H1 (cell line): ENCODE results near the gene PXDN. TPM values are rescaled to one million over a fixed set of nuclear protein-coding genes. Genes with fewer than 3 reads are reported as not detected.

Experiments used
- CTCF ChIA-PET: fragments of 300-600 bp; sonication (Branson Sonifier 250); formaldehyde crosslinking; loops from one replicate; lab custom pipeline; 2021; ENCODE audit not compliant: partially characterized antibody; lab: Charles Lee
- POLR2A ChIA-PET: fragments of 300-600 bp; sonication (Branson Sonifier 250); formaldehyde crosslinking; loops from one replicate; lab custom pipeline; 2021; ENCODE audit warnings: inconsistent platforms; ENCODE audit not compliant: partially characterized antibody; lab: Charles Lee
- DNase-seq, 2 experiments: peaks; one replicate each; pipeline versions ENCODE4 v3.0.0 to v3.0.0-alpha.2; 2010 to 2022; ENCODE audit warnings: low spot score in 2 of 2, low read depth in 1 of 2, mixed read lengths in 1 of 2
- FAIRE-seq: peaks from 2 replicates; lab custom pipeline; 2011; peaks lifted over from hg19 to GRCh38; lab: Jason Lieb, UNC
- H2AFZ ChIP-seq: 2 replicates; pipeline ENCODE4 v1.8.1; 2012; ENCODE audit warnings: low read length, inconsistent platforms
- H2AK5ac ChIP-seq: 2 replicates; pipeline ENCODE4 v1.6.1; 2013; ENCODE audit warnings: low read depth, low read length
- H2BK120ac ChIP-seq: replicated peaks from 2 replicates; pipeline ENCODE3; 2013; ENCODE audit warnings: low read depth, low read length, inconsistent platforms
- H2BK12ac ChIP-seq: 2 replicates; pipeline ENCODE4 v1.6.1; 2013; ENCODE audit warnings: low read depth, low read length
- H2BK15ac ChIP-seq: 2 replicates; pipeline ENCODE4 v1.6.1; 2013; ENCODE audit warnings: low read length
- H2BK20ac ChIP-seq: 2 replicates; pipeline ENCODE4 v1.6.1; 2013; ENCODE audit warnings: low read length
- H2BK5ac ChIP-seq: 2 replicates; pipeline ENCODE4 v1.6.1; 2013; ENCODE audit warnings: low read depth, low read length
- H3K14ac ChIP-seq: 2 replicates; pipeline ENCODE4 v1.6.1; 2013; ENCODE audit warnings: inconsistent platforms; ENCODE audit not compliant: insufficient read length
- H3K18ac ChIP-seq: 2 replicates; pipeline ENCODE4 v1.6.1; 2013; ENCODE audit warnings: low read length; ENCODE audit errors: extremely low read depth
- H3K23ac ChIP-seq: 2 replicates; pipeline ENCODE4 v1.6.1; 2013; ENCODE audit warnings: inconsistent platforms; ENCODE audit not compliant: insufficient read length
- H3K23me2 ChIP-seq: 2 replicates; pipeline ENCODE4 v1.6.1; 2013; ENCODE audit warnings: low read depth, low read length
- H3K27ac ChIP-seq: 2 replicates; pipeline ENCODE4 v1.6.1; 2011; ENCODE audit warnings: low read depth, low read length, inconsistent platforms
- H3K27me3 ChIP-seq, 4 experiments: replicated peaks in 1 of 4; 1 replicate in 1 of 4; 2 replicates in 3 of 4; pipeline versions ENCODE4 v1.6.1 to v1.8.1; 2011 to 2013; ENCODE audit warnings: low read length in 3 of 4, mild to moderate bottlenecking in 3 of 4, inconsistent platforms in 2 of 4, mixed read lengths in 2 of 4, moderate library complexity in 1 of 4; ENCODE audit not compliant: control insufficient read depth in 3 of 4, insufficient read depth in 3 of 4; ENCODE audit errors: extremely low read depth in 1 of 4
- H3K36me3 ChIP-seq, 4 experiments: 2 replicates each; pipeline versions ENCODE4 v1.6.1 to v1.8.1; 2011 to 2013; ENCODE audit warnings: mild to moderate bottlenecking in 4 of 4, low read length in 3 of 4, moderate library complexity in 2 of 4, control low read depth in 1 of 4, inconsistent platforms in 1 of 4; ENCODE audit not compliant: insufficient read depth in 4 of 4, control insufficient read depth in 2 of 4
- H3K4ac ChIP-seq: replicated peaks from 2 replicates; pipeline ENCODE3; 2013; ENCODE audit warnings: low read length, low read depth, mixed read lengths, inconsistent platforms; ENCODE audit not compliant: insufficient read length
- H3K4me1 ChIP-seq, 4 experiments: replicated peaks in 1 of 4; 1 replicate in 1 of 4; 2 replicates in 3 of 4; pipeline versions ENCODE4 v1.6.1 to v1.8.1; 2011 to 2013; ENCODE audit warnings: low read length in 3 of 4, inconsistent platforms in 2 of 4, mixed read lengths in 1 of 4; ENCODE audit not compliant: insufficient read depth in 4 of 4, control insufficient read depth in 3 of 4
- H3K4me2 ChIP-seq, 2 experiments: 2 replicates each; pipeline versions ENCODE4 v1.6.1 to v1.8.1; 2011 to 2013; ENCODE audit warnings: low read depth in 2 of 2, low read length in 2 of 2, control low read depth in 1 of 2, inconsistent platforms in 1 of 2, mild to moderate bottlenecking in 1 of 2; ENCODE audit not compliant: insufficient read depth in 1 of 2
- H3K4me3 ChIP-seq, 4 experiments: fragments of 200-600, 300-600 bp in 1 of 4; sonication (generic), shearing (Covaris generic), sonication (Bioruptor Twin) in 1 of 4; 2 replicates each; pipeline versions ENCODE4 v1.5.1 to v1.8.1; 2011 to 2016; ENCODE audit warnings: low read length in 4 of 4, low read depth in 3 of 4, control low read depth in 2 of 4, inconsistent platforms in 2 of 4, mild to moderate bottlenecking in 2 of 4, mixed read lengths in 1 of 4, moderate library complexity in 1 of 4; ENCODE audit not compliant: insufficient read depth in 2 of 4; ENCODE audit errors: extremely low read depth in 1 of 4
- H3K56ac ChIP-seq: replicated peaks from 2 replicates; pipeline ENCODE3; 2013; ENCODE audit warnings: low read depth, mild to moderate bottlenecking, mixed read lengths, low read length, inconsistent platforms; ENCODE audit not compliant: insufficient read length
- H3K79me1 ChIP-seq: 2 replicates; pipeline ENCODE4 v1.6.1; 2013; ENCODE audit warnings: low read depth, low read length, control low read depth
- H3K79me2 ChIP-seq, 2 experiments: 2 replicates each; pipeline versions ENCODE4 v1.6.1 to v1.8.1; 2012 to 2013; ENCODE audit warnings: low read length in 2 of 2, mild to moderate bottlenecking in 2 of 2, inconsistent platforms in 1 of 2; ENCODE audit not compliant: insufficient read depth in 2 of 2, control insufficient read depth in 1 of 2
- H3K9ac ChIP-seq, 4 experiments: replicated peaks in 1 of 4; 1 replicate in 1 of 4; 2 replicates in 3 of 4; pipeline versions ENCODE4 v1.6.1 to v1.8.1; 2011 to 2013; ENCODE audit warnings: low read depth in 3 of 4, low read length in 3 of 4, control low read depth in 2 of 4, mild to moderate bottlenecking in 2 of 4, moderate library complexity in 2 of 4, inconsistent platforms in 1 of 4; ENCODE audit errors: extremely low read depth in 1 of 4
- H3K9me3 ChIP-seq, 2 experiments: 2 replicates each; pipeline versions ENCODE4 v1.6.1 to v1.8.1; 2012 to 2013; ENCODE audit warnings: mild to moderate bottlenecking in 2 of 2, moderate library complexity in 2 of 2, control low read depth in 1 of 2, inconsistent platforms in 1 of 2, low read depth in 1 of 2, low read length in 1 of 2, mixed read lengths in 1 of 2; ENCODE audit not compliant: insufficient read depth in 2 of 2
- H4K20me1 ChIP-seq, 2 experiments: replicated peaks in 1 of 2; 2 replicates each; pipeline versions ENCODE3 to v1.8.1; 2011 to 2013; ENCODE audit warnings: inconsistent platforms in 2 of 2, low read length in 2 of 2, mild to moderate bottlenecking in 1 of 2; ENCODE audit not compliant: insufficient read depth in 2 of 2, control insufficient read depth in 1 of 2
- H4K5ac ChIP-seq: 2 replicates; pipeline ENCODE4 v1.6.1; 2013; ENCODE audit warnings: low read length, low read depth, mixed read lengths, inconsistent platforms; ENCODE audit not compliant: insufficient read length
- H4K8ac ChIP-seq: 2 replicates; pipeline ENCODE4 v1.8.0; 2013; ENCODE audit warnings: mild to moderate bottlenecking, moderate library complexity, low read length, inconsistent platforms; ENCODE audit not compliant: insufficient read depth; ENCODE audit errors: extremely low read depth
- H4K91ac ChIP-seq: replicated peaks from 2 replicates; pipeline ENCODE3; 2013; ENCODE audit warnings: low read length, mixed read lengths, inconsistent platforms; ENCODE audit not compliant: insufficient read length
- BCL11A ChIP-seq, 2 experiments: IDR thresholded peaks; one replicate each; pipeline ENCODE4 v1.6.1; 2011; ENCODE audit warnings: low read depth in 2 of 2, low read length in 2 of 2, mild to moderate bottlenecking in 2 of 2
- CBX8 ChIP-seq: fragments of 300-800, 300-1000 bp; sonication (generic); IDR thresholded peaks from 2 replicates; pipeline ENCODE4 v1.7.1; 2016; ENCODE audit warnings: low read depth, low read length, borderline replicate concordance
- CREB1 ChIP-seq: IDR thresholded peaks from 2 replicates; pipeline ENCODE4 v1.6.1; 2012; ENCODE audit warnings: inconsistent platforms
- GTF2F1 ChIP-seq: IDR thresholded peaks from 2 replicates; pipeline ENCODE4 v1.6.1; 2012; ENCODE audit warnings: low read depth, low read length, improper control_type of control experiment, borderline replicate concordance
- HDAC6 ChIP-seq: IDR thresholded peaks from one replicate; pipeline ENCODE4 v1.7.1; 2012; ENCODE audit warnings: low read depth, mild to moderate bottlenecking, inconsistent platforms, low read length, moderate library complexity
- KDM1A ChIP-seq: fragments of 200-600, 300-600 bp; sonication (generic); IDR thresholded peaks from 2 replicates; pipeline ENCODE4 v1.7.1; 2016; ENCODE audit warnings: mild to moderate bottlenecking, low read length, borderline replicate concordance
- NRF1 ChIP-seq: IDR thresholded peaks from 2 replicates; pipeline ENCODE4 v1.6.1; 2011; ENCODE audit warnings: mild to moderate bottlenecking, low read depth, low read length, improper control_type of control experiment
- RAD21 ChIP-seq, 2 experiments: IDR thresholded peaks in 1 of 2; conservative IDR thresholded peaks in 1 of 2; 2 replicates each; pipeline ENCODE4 v1.6.1; 2011; ENCODE audit warnings: low read depth in 2 of 2, low read length in 2 of 2, improper control_type of control experiment in 1 of 2, inconsistent platforms in 1 of 2, mild to moderate bottlenecking in 1 of 2, moderate library complexity in 1 of 2
- WGBS, 2 experiments: shearing (Covaris generic) in 1 of 2; methylation state at CpG; one replicate each; pipeline versions ENCODE4 v1.1.6 to v1.1.7; 2013 to 2015; ENCODE audit warnings: low lambda C conversion rate in 2 of 2, mixed read lengths in 2 of 2, inconsistent platforms in 1 of 2, low coverage in 1 of 2, missing lambda C conversion rate in 1 of 2; ENCODE audit not compliant: insufficient replicate concordance in 2 of 2, insufficient coverage in 1 of 2, insufficient read length in 1 of 2; ENCODE audit errors: extremely low coverage in 1 of 2, missing lambda C conversion rate in 1 of 2; 5-methylcytosine and 5-hydroxymethylcytosine counted together
- polyA plus RNA-seq, 7 experiments: library from polyadenylated mRNA; depleted of rRNA in 3 of 7; stranded (reverse) in 5 of 7; unstranded in 2 of 7; fragments of >200 nt in 5 of 7; fragments of 200-250 nt in 2 of 7; gene quantifications; 1 replicate in 5 of 7; 2 replicates in 1 of 7; 4 replicates in 1 of 7; pipeline versions ENCODE4 v1.2.1 to v1.2.3, GENCODE V29; 2011 to 2013; ENCODE audit warnings: missing spikeins in 2 of 7, mixed read lengths in 2 of 7
- total RNA-seq: library from RNA; stranded (reverse); fragmentation: NEBNext Ultra II Directional; extraction: Animal tissue kit (Norgen Biotek cat#: 25700); gene quantifications from 2 replicates; pipeline ENCODE4 v1.2.1, GENCODE V29; 2021
- TF ChIP-seq, protein P1 (sequence below), 3 experiments: IDR thresholded peaks; 1 replicate in 2 of 3; 2 replicates in 1 of 3; pipeline versions ENCODE4 v1.5.1 to v1.6.1; 2011; ENCODE audit warnings: low read length in 3 of 3, mild to moderate bottlenecking in 3 of 3, inconsistent platforms in 2 of 3, low read depth in 1 of 3, moderate library complexity in 1 of 3; ENCODE audit not compliant: insufficient read depth in 1 of 3; ENCODE audit errors: control extremely low read depth in 1 of 3
- TF ChIP-seq, protein P2 (sequence below): IDR thresholded peaks from 2 replicates; pipeline ENCODE4 v1.6.1; 2012; ENCODE audit warnings: inconsistent platforms

Gene PXDN
- total and polyA plus RNA-seq, 2 of the 8 experiments (the other 6 are each of a cell fraction or from before 2014, with no cell fraction given) = 104 to 141 TPM

DNA sequence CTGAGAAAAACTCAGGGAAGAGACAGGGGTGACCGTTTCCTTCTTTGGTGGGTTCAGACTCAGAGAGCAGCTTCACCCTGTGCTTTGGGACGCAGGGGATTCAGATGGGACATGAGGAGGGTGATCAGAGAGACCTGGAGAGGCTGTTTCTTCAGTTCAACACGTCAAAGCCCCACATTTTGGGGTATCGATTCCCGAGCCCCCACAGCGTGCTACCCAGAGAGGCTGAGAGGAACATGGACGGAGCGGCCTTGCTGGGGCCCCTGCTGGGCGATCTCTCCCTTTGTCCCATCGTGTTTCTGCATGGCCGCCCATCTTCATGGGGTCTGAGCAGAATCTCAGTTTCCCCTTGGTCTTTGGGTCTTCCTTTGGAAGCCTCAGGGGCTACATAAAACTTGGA is 38.2 kb upstream of the PXDN start:
- Histone ChIP-seq H3K23me2 (no peaks in the 10 kb centered on the region), H3K18ac (no peak overlapping the region), H3K27ac (no peak overlapping the region), H4K8ac (no peak overlapping the region), H3K56ac (no peak overlapping the region), H2BK12ac (no peak overlapping the region), H4K20me1 (no peaks in the 10 kb centered on the region), H3K14ac (no peak overlapping the region), H3K23ac (no peak overlapping the region), H3K9ac (no peak overlapping the region), H2AK5ac (no peak overlapping the region), H3K4me2 (no peak overlapping the region), H3K79me2 (no peaks in the 10 kb centered on the region), H3K4me3 (no peak overlapping the region), H4K91ac (no peak overlapping the region), H3K4ac (no peak overlapping the region), H3K79me1 (no peaks in the 10 kb centered on the region), H3K36me3 (no peaks in the 10 kb centered on the region), H3K4me1 (no peaks in the 10 kb centered on the region; a peak in 1 of 7 replicates), H3K9me3 (no peaks in the 10 kb centered on the region), H2BK15ac (no peak overlapping the region), H2AFZ (no peak overlapping the region), H2BK120ac (no peak overlapping the region), H2BK20ac (no peak overlapping the region), H3K27me3 (no peaks in the 10 kb centered on the region), H2BK5ac (no peak overlapping the region), H4K5ac (no peak overlapping the region)
- ChIA-PET CTCF (interaction anchor here (1.4 to 4.7 kb wide), 4 partner anchors 13 to 35 kb away, joined by 3 to 32 read pairs (median 14); no protein-coding TSS in a partner anchor), POLR2A (interaction anchor here (1.2 kb wide), 1 partner anchor 38 kb away, joined by 4 read pairs; no protein-coding TSS in a partner anchor)
- DNase-seq (no peak), FAIRE-seq (no peak)
- WGBS, 2 experiments = 80% methylated on average over 11 of the region's 11 CpGs; no CpG with 5 or more reads in 1 of the 2 experiments
- TF ChIP-seq GTF2F1 (no peak), NRF1 (no peak), CBX8 (no peak), HDAC6 (no peak), KDM1A (no peak), RAD21 (IDR thresholded peaks at IDR 0.05 in 1 of 2, conservative IDR thresholded peaks at IDR 0.05 in 1 of 2; ENCODE audit: low read depth in 2 of 2, low read length in 2 of 2) (no peak), CREB1 (no peak), BCL11A (IDR thresholded peaks at IDR 0.05; ENCODE audit: low read depth in 2 of 2, low read length in 2 of 2) (no peak)
- TF ChIP-seq, protein P1, sequence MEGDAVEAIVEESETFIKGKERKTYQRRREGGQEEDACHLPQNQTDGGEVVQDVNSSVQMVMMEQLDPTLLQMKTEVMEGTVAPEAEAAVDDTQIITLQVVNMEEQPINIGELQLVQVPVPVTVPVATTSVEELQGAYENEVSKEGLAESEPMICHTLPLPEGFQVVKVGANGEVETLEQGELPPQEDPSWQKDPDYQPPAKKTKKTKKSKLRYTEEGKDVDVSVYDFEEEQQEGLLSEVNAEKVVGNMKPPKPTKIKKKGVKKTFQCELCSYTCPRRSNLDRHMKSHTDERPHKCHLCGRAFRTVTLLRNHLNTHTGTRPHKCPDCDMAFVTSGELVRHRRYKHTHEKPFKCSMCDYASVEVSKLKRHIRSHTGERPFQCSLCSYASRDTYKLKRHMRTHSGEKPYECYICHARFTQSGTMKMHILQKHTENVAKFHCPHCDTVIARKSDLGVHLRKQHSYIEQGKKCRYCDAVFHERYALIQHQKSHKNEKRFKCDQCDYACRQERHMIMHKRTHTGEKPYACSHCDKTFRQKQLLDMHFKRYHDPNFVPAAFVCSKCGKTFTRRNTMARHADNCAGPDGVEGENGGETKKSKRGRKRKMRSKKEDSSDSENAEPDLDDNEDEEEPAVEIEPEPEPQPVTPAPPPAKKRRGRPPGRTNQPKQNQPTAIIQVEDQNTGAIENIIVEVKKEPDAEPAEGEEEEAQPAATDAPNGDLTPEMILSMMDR (IDR thresholded peaks at IDR 0.05; ENCODE audit: control extremely low read depth in 1 of 3, insufficient read depth in 1 of 3, low read depth in 1 of 3, low read length in 3 of 3) = no peak
- TF ChIP-seq, protein P2, sequence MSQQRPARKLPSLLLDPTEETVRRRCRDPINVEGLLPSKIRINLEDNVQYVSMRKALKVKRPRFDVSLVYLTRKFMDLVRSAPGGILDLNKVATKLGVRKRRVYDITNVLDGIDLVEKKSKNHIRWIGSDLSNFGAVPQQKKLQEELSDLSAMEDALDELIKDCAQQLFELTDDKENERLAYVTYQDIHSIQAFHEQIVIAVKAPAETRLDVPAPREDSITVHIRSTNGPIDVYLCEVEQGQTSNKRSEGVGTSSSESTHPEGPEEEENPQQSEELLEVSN = no peak
